Measurements from ENCODE around the gene XRCC4. TPM values are rescaled to one million over a fixed set of nuclear protein-coding genes. Genes with fewer than 3 reads are reported as not detected.

The XRCC4 gene
- total RNA-seq, 1 experiment from 2014 or later = 24.6 TPM

GRCh38 chr5:83219495-83219894, 142.1 kb downstream of the XRCC4 start:
- intact Hi-C loops (cut with micrococcal nuclease) = no loop called here
- no peaks in the 10 kb centered on the region for H3K27me3 ChIP-seq (ENCODE audit: insufficient read depth, low read length)
- no TSS peak for BruUV-seq (replicated peaks)
- TF ChIP-seq ATF3 (IDR thresholded peaks at IDR 0.05) = no peak
- no peak for TF ChIP-seq REST (IDR thresholded peaks at IDR 0.05; ENCODE audit: low read depth)
- TF ChIP-seq RAD21 (IDR thresholded peaks at IDR 0.05; ENCODE audit: low read depth) = no peak
- no peak for TF ChIP-seq SP1 (IDR thresholded peaks at IDR 0.05; ENCODE audit: low read depth)
- no peak for TF ChIP-seq SRF (IDR thresholded peaks at IDR 0.05; ENCODE audit: low read depth)
- TF ChIP-seq JUND (IDR thresholded peaks at IDR 0.05) = no peak
- no peak for TF ChIP-seq EZH2 (IDR thresholded peaks at IDR 0.05)
- no peak for TF ChIP-seq TCF7L2 (IDR thresholded peaks at IDR 0.05; ENCODE audit: borderline replicate concordance, extremely low read depth, insufficient read depth, insufficient read length)
- no peak for TF ChIP-seq POLR2A (IDR thresholded peaks at IDR 0.05; ENCODE audit: borderline replicate concordance, extremely low read depth, insufficient read depth, insufficient read length)
- TF ChIP-seq, protein P1, sequence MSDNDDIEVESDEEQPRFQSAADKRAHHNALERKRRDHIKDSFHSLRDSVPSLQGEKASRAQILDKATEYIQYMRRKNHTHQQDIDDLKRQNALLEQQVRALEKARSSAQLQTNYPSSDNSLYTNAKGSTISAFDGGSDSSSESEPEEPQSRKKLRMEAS (IDR thresholded peaks at IDR 0.05) = no peak
- TF ChIP-seq SIN3A (IDR thresholded peaks at IDR 0.05; ENCODE audit: low read depth) = no peak
- TF ChIP-seq, protein P2, sequence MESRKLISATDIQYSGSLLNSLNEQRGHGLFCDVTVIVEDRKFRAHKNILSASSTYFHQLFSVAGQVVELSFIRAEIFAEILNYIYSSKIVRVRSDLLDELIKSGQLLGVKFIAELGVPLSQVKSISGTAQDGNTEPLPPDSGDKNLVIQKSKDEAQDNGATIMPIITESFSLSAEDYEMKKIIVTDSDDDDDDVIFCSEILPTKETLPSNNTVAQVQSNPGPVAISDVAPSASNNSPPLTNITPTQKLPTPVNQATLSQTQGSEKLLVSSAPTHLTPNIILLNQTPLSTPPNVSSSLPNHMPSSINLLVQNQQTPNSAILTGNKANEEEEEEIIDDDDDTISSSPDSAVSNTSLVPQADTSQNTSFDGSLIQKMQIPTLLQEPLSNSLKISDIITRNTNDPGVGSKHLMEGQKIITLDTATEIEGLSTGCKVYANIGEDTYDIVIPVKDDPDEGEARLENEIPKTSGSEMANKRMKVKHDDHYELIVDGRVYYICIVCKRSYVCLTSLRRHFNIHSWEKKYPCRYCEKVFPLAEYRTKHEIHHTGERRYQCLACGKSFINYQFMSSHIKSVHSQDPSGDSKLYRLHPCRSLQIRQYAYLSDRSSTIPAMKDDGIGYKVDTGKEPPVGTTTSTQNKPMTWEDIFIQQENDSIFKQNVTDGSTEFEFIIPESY (IDR thresholded peaks at IDR 0.05; ENCODE audit: extremely low read depth, insufficient replicate concordance, low read length) = no peak
- no peaks in the 10 kb centered on the region; the same call in 1 of the 2 replicates for H4K20me1 ChIP-seq (ENCODE audit: insufficient read depth)
- no peaks in the 10 kb centered on the region for H3K4me1 ChIP-seq (ENCODE audit: control insufficient read depth in 1 of 2, insufficient read depth in 2 of 2, low read length in 2 of 2)
- ChIA-PET RAD21 (ENCODE audit: low non-redundant PET in 1 of 2, low total read pairs in 2 of 2, uncharacterized antibody in 2 of 2, unreplicated experiment in 2 of 2) (no interaction called here), POLR2A (no interaction called here), CTCF (no interaction called here)
- no peaks in the 10 kb centered on the region for H3K9me3 ChIP-seq (ENCODE audit: control insufficient read depth in 1 of 2, insufficient read depth in 1 of 2, low read depth in 1 of 2, low read length in 2 of 2)
- H3K4me3 ChIP-seq (replicated peaks in 1 of 2; ENCODE audit: low read depth in 1 of 2, low read length in 2 of 2) = no peak overlapping the region
- H3K36me3 ChIP-seq (ENCODE audit: control insufficient read depth in 1 of 2, insufficient read depth in 2 of 2, low read length in 2 of 2) = no peaks in the 10 kb centered on the region
- H2AFZ ChIP-seq (ENCODE audit: low read depth, low read length, poor library complexity, severe bottlenecking) = no peak overlapping the region
- H3K79me2 ChIP-seq (ENCODE audit: insufficient read depth, low read length) = no peaks in the 10 kb centered on the region
- no peak overlapping the region for H3K9ac ChIP-seq (ENCODE audit: low read length)
- H3K4me2 ChIP-seq (ENCODE audit: low read length) = no peak overlapping the region
- ATAC-seq = no peak
- no peaks in the 10 kb centered on the region for H3K9me2 ChIP-seq (ENCODE audit: insufficient read depth)
- DNase-seq (ENCODE audit: low read depth, low spot score) = no peak
- no peak overlapping the region for H3K27ac ChIP-seq (ENCODE audit: low read depth, low read length)
